H1 (cell line): ENCODE data around the gene ITSN1. TPM values are rescaled to one million over a fixed set of nuclear protein-coding genes. Genes with fewer than 3 reads are reported as not detected.

Experiments
- BACH1 ChIP-seq: IDR thresholded peaks from 2 replicates; pipeline ENCODE4 v1.6.1; 2012; ENCODE audit warnings: low read length, improper control_type of control experiment
- GABPA ChIP-seq: IDR thresholded peaks from 2 replicates; pipeline ENCODE4 v1.6.1; 2011; ENCODE audit warnings: mild to moderate bottlenecking, low read length, moderate library complexity, borderline replicate concordance; ENCODE audit not compliant: insufficient read depth
- polyA plus RNA-seq, 7 experiments: library from polyadenylated mRNA; depleted of rRNA in 3 of 7; stranded (reverse) in 5 of 7; unstranded in 2 of 7; fragments of >200 nt in 5 of 7; fragments of 200-250 nt in 2 of 7; gene quantifications; 1 replicate in 5 of 7; 2 replicates in 1 of 7; 4 replicates in 1 of 7; pipeline versions ENCODE4 v1.2.1 to v1.2.3, GENCODE V29; 2011 to 2013; ENCODE audit warnings: missing spikeins in 2 of 7, mixed read lengths in 2 of 7
- total RNA-seq: library from RNA; stranded (reverse); fragmentation: NEBNext Ultra II Directional; extraction: Animal tissue kit (Norgen Biotek cat#: 25700); gene quantifications from 2 replicates; pipeline ENCODE4 v1.2.1, GENCODE V29; 2021

The ITSN1 gene
- total and polyA plus RNA-seq, 2 of the 8 experiments (the other 6 are each of a cell fraction or from before 2014, with no cell fraction given): 60.8 to 78.1 TPM

DNA sequence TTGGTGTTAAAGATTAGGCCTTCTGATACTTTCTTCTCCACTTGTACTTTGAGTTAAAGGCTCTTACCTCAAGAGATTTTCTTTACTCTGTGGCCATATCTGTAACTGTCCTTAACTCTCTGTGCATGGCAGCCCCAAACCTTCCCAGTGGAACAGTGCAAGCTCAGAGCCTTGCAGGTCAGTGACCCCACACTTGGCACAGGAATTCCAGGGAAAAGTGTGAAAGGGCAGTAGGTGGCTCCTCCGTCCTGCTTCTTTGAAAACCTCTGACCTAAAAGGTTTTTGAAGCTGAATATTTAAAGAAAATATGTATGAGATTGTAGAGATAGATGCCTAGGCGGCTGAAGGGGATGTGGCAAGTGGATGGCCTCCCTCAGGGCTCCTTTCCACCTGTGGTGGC, 26.3 kb downstream of the ITSN1 start (continued):
- TF ChIP-seq BACH1 (no peak), GABPA (no peak)
